Pancreas (tissue), 10 donors: Measurements from ENCODE around the gene MCU. TPM values are rescaled to one million over a fixed set of nuclear protein-coding genes. Genes with fewer than 3 reads are reported as not detected.

Experiments used
- ATAC-seq, 4 donors: fragments of 200-7000 bp; cut with Tn5 transposase; one replicate each; pipeline versions ENCODE4 v1.8.0 to v1.9.1; 2020; ENCODE audit warnings: mild to moderate bottlenecking in 4 of 4, moderate library complexity in 4 of 4
- DNase-seq, 6 donors: peaks; one replicate each; pipeline ENCODE4 v3.0.0-alpha.2; 2020
- FAIRE-seq: peaks from 2 replicates; lab custom pipeline; 2012; peaks lifted over from hg19 to GRCh38; lab: Jason Lieb, UNC
- H3K27ac ChIP-seq, 4 donors: fragments of 200-600 bp; sonication (generic); 1 replicate in 3 of 4; 2 replicates in 1 of 4; pipeline versions ENCODE4 v1.5.0 to v1.8.0; 2020
- H3K27me3 ChIP-seq, 4 donors: fragments of 200-600 bp; one replicate each; pipeline ENCODE4 v1.8.0; 2021
- H3K36me3 ChIP-seq, 3 donors: fragments of 200-600 bp; sonication (generic) in 1 of 3; one replicate each; pipeline versions ENCODE4 v1.5.0 to v1.8.0; 2020 to 2021
- H3K4me1 ChIP-seq, 3 donors: fragments of 200-600 bp; one replicate each; pipeline ENCODE4 v1.8.0; 2021
- H3K4me3 ChIP-seq, 4 donors: fragments of 200-600 bp; sonication (generic) in 2 of 4; one replicate each; pipeline versions ENCODE4 v1.5.0 to v1.8.0; 2020 to 2021
- H3K9me3 ChIP-seq, 4 donors: fragments of 200-600 bp; one replicate each; pipeline ENCODE4 v1.8.0; 2021
- CTCF ChIP-seq, 4 donors: fragments of 200-600 bp; sonication (generic) in 3 of 4; IDR thresholded peaks; one replicate each; pipeline versions ENCODE4 v1.5.0 to v1.8.0; 2021; ENCODE audit warnings: antibody characterized with exemption in 4 of 4
- WGBS, 2 donors: extraction: QIAGEN DNeasy Blood & Tissue Kit; methylation state at CpG; one replicate each; pipeline ENCODE4 v1.1.7; 2013; 5-methylcytosine and 5-hydroxymethylcytosine counted together
- intact Hi-C, 3 donors: fragments of 100-400 bp; cut with DNase I; formaldehyde crosslinking; loops; one replicate each; pipeline versions ENCODE4 v1.11.1 to v1.14.2; 2022
- polyA plus RNA-seq, 2 donors: library from polyadenylated mRNA; stranded (reverse); fragments of 200-250 nt; gene quantifications; one replicate each; pipeline ENCODE4 v1.2.3, GENCODE V29; 2013
- total RNA-seq, 6 donors: library from RNA; stranded (reverse); fragmentation: NEBNext Ultra II Directional in 4 of 6; extraction: Animal tissue kit (Norgen Biotek cat#: 25700) in 4 of 6; gene quantifications; one replicate each; pipeline versions ENCODE4 v1.2.1 to v1.2.4, GENCODE V29; 2021 to 2023
- donor health status: healthy with polysubstance abuse.
- donor health status: DM: no; HTN: no; CAD: no; lungs with moderate emphysema.
- donor health status: DM: no; HTN: no; CAD: no.
- donor health status: control.
- donor health status: control.
- donor health status: Bipolar disorder and iron deficiency.
- donor health status: DM: yes; HTN: yes; CAD: no.
- donor health status: DM: no; HTN: no; CAD: no.
- donor health status: DM: no; HTN: no; CAD: no.
- donor health status: DM: yes; HTN: yes; CAD: no.

MCU gene
- total and polyA plus RNA-seq, 8 donors: 6.3 to 15.5 (median 9.2) TPM

GRCh38 chr10:72800741-72801092 is 108.8 kb downstream of the MCU start:
- no peak for TF ChIP-seq CTCF (IDR thresholded peaks at IDR 0.05)
- Histone ChIP-seq H3K27ac (no peak overlapping the region), H3K4me3 (no peak overlapping the region), H3K27me3 (no peaks in the 10 kb centered on the region), H3K9me3 (no peaks in the 10 kb centered on the region), H3K4me1 (peaks cover 0 to 7% (median 5%) of the 10 kb centered on the region in 3 donors), H3K36me3 (no peaks in the 10 kb centered on the region)
- FAIRE-seq (no peak), ATAC-seq (no peak), DNase-seq (no peak)
- intact Hi-C loops: no loop called here
- 79 to 81% methylated on average over 6 of the region's 6 CpGs for WGBS, 2 donors

GRCh38 chr10:72801263-72801868 is 109.4 kb downstream of the MCU start:
- Histone ChIP-seq H3K27me3 (no peaks in the 10 kb centered on the region), H3K9me3 (no peaks in the 10 kb centered on the region), H3K4me3 (no peak overlapping the region), H3K36me3 (no peaks in the 10 kb centered on the region), H3K27ac (no peak overlapping the region), H3K4me1 (peaks cover 0 to 7% (median 5%) of the 10 kb centered on the region in 3 donors)
- intact Hi-C loops: no loop called here
- 92 to 97% methylated on average over 5 of the region's 5 CpGs for WGBS, 2 donors
- FAIRE-seq: no peak
- no peak for DNase-seq
- no peak for ATAC-seq
- no peak for TF ChIP-seq CTCF (IDR thresholded peaks at IDR 0.05)

- TF ChIP-seq CTCF (IDR thresholded peaks at IDR 0.05): no peak
- Histone ChIP-seq H3K27me3 (no peaks in the 10 kb centered on the region), H3K4me3 (no peak overlapping the region), H3K4me1 (peaks cover 0 to 7% (median 5%) of the 10 kb centered on the region in 3 donors), H3K9me3 (no peaks in the 10 kb centered on the region), H3K27ac (no peak overlapping the region), H3K36me3 (no peaks in the 10 kb centered on the region)
- DNase-seq (no peak), ATAC-seq (no peak), FAIRE-seq (peak; percentile 5)
- WGBS, 2 donors: 71 to 74% methylated on average over 2 of the region's 2 CpGs
- intact Hi-C loops: no loop called here
Observed at GRCh38 chr10:72802332-72802731, 110.4 kb downstream of the MCU start.

- no peaks in the 10 kb centered on the region for H3K9me3 ChIP-seq
- H3K27me3 ChIP-seq: no peaks in the 10 kb centered on the region
- no peak overlapping the region for H3K27ac ChIP-seq
- no peak for DNase-seq
- ATAC-seq: no peak
- intact Hi-C loops: no loop called here
- peaks cover 2 to 7% (median 5%) of the 10 kb centered on the region in 3 donors for H3K4me1 ChIP-seq
- peak; percentile 20 for FAIRE-seq
- 85 to 89% methylated on average over 4 of the region's 4 CpGs for WGBS, 2 donors
- H3K36me3 ChIP-seq: no peaks in the 10 kb centered on the region
- no peak overlapping the region for H3K4me3 ChIP-seq
- no peak for TF ChIP-seq CTCF (IDR thresholded peaks at IDR 0.05)
Observed at GRCh38 chr10:72802763-72803505, 111.0 kb downstream of the MCU start.

DNA sequence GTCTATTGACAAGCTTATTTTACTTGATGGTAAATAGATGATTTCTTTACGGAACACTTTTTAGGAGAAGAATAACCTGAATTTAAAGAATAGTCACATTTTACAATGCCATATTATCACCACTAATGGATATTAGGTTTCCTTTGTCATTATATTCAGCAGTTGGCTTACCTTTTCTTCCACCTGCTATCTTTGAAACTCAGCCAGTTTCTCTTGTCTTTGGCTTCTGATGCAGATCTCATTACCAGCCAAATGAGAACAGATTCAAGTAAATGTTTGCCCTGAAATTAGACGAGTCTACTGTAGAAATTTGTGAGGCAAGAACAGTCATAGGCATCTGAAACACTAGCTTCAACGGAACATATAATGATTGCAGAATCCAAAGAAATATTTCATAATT is 116.1 kb downstream of the MCU start:
- WGBS, 2 donors: 58 to 60% methylated on average over 3 of the region's 3 CpGs
- no peak for FAIRE-seq
- Histone ChIP-seq H3K9me3 (no peaks in the 10 kb centered on the region), H3K27ac (no peak overlapping the region), H3K4me3 (no peak overlapping the region), H3K36me3 (no peaks in the 10 kb centered on the region), H3K27me3 (no peaks in the 10 kb centered on the region), H3K4me1 (peaks cover 0 to 5% (median 0%) of the 10 kb centered on the region in 3 donors)
- TF ChIP-seq CTCF (IDR thresholded peaks at IDR 0.05): no peak
- intact Hi-C loops: no loop called here
- no peak for ATAC-seq
- no peak for DNase-seq
